Trophoblast cell (in vitro differentiated cells and primary cell): ENCODE results near the gene OBSCN.
"Not testable (repeated sequence)": the region's sequence is repeated elsewhere in the genome, so short reads cannot be mapped to it uniquely, and the experiment has no call there.

Source experiments
- DNase-seq, 2 donors: peaks; one replicate each; pipeline ENCODE4 v3.0.0-alpha.2; 2016
- H2AFZ ChIP-seq: 2 replicates; pipeline ENCODE4 v1.6.1; 2013; ENCODE audit warnings: low read length, moderate library complexity, mild to moderate bottlenecking; ENCODE audit not compliant: insufficient read depth, poor library complexity
- H2AK5ac ChIP-seq: 2 replicates; pipeline ENCODE4 v1.6.1; 2013; ENCODE audit warnings: mild to moderate bottlenecking, low read length
- H2BK120ac ChIP-seq: 2 replicates; pipeline ENCODE4 v1.6.1; 2013; ENCODE audit warnings: low read length, mild to moderate bottlenecking, moderate library complexity; ENCODE audit not compliant: insufficient read depth, poor library complexity
- H2BK12ac ChIP-seq: 2 replicates; pipeline ENCODE4 v1.6.1; 2013; ENCODE audit warnings: mild to moderate bottlenecking, low read length, moderate library complexity
- H2BK5ac ChIP-seq: 2 replicates; pipeline ENCODE4 v1.6.1; 2013; ENCODE audit warnings: low read length, low read depth, moderate library complexity, mild to moderate bottlenecking; ENCODE audit not compliant: poor library complexity
- H3K14ac ChIP-seq: 2 replicates; pipeline ENCODE4 v1.6.1; 2013; ENCODE audit warnings: mild to moderate bottlenecking, low read length
- H3K18ac ChIP-seq: 2 replicates; pipeline ENCODE4 v1.6.1; 2013; ENCODE audit warnings: mild to moderate bottlenecking, low read length
- H3K23ac ChIP-seq: 2 replicates; pipeline ENCODE4 v1.6.1; 2013; ENCODE audit warnings: low read length
- H3K27ac ChIP-seq: 2 replicates; pipeline ENCODE4 v1.5.1; 2013; ENCODE audit warnings: low read depth, mild to moderate bottlenecking, inconsistent platforms, low read length, moderate library complexity
- H3K27me3 ChIP-seq: 2 replicates; pipeline ENCODE4 v1.6.1; 2013; ENCODE audit warnings: inconsistent platforms, mild to moderate bottlenecking, low read length, moderate library complexity; ENCODE audit not compliant: insufficient read depth
- H3K36me3 ChIP-seq, 2 experiments: 1 replicate in 1 of 2; 2 replicates in 1 of 2; pipeline ENCODE4 v1.6.1; 2013; ENCODE audit warnings: low read length in 2 of 2, mild to moderate bottlenecking in 2 of 2, moderate library complexity in 1 of 2; ENCODE audit not compliant: insufficient read depth in 2 of 2, control insufficient read depth in 1 of 2
- H3K4ac ChIP-seq: 2 replicates; pipeline ENCODE4 v1.6.1; 2013; ENCODE audit warnings: low read depth, mild to moderate bottlenecking, low read length, moderate library complexity
- H3K4me1 ChIP-seq, 2 experiments: 1 replicate in 1 of 2; 2 replicates in 1 of 2; pipeline ENCODE4 v1.6.1; 2013; ENCODE audit warnings: low read length in 2 of 2, mild to moderate bottlenecking in 2 of 2, moderate library complexity in 1 of 2; ENCODE audit not compliant: insufficient read depth in 2 of 2, control insufficient read depth in 1 of 2
- H3K4me2 ChIP-seq: 2 replicates; pipeline ENCODE4 v1.6.1; 2013; ENCODE audit warnings: inconsistent platforms, mild to moderate bottlenecking, low read length, moderate library complexity
- H3K4me3 ChIP-seq: 2 replicates; pipeline ENCODE4 v1.5.1; 2013; ENCODE audit warnings: mild to moderate bottlenecking, low read depth, low read length, inconsistent platforms
- H3K79me1 ChIP-seq: one replicate; pipeline ENCODE4 v1.6.1; 2013; ENCODE audit warnings: low read length
- H3K79me2 ChIP-seq: 2 replicates; pipeline ENCODE4 v1.6.1; 2013; ENCODE audit warnings: low read length, mild to moderate bottlenecking; ENCODE audit not compliant: control insufficient read depth, insufficient read depth, poor library complexity
- H3K9ac ChIP-seq: 2 replicates; pipeline ENCODE4 v1.6.1; 2013; ENCODE audit warnings: mild to moderate bottlenecking, low read length
- H3K9me3 ChIP-seq: 2 replicates; pipeline ENCODE4 v1.6.1; 2013; ENCODE audit warnings: low read depth, mild to moderate bottlenecking, control low read depth, inconsistent platforms, low read length; ENCODE audit not compliant: insufficient read depth
- H4K12ac ChIP-seq: 2 replicates; pipeline ENCODE4 v1.6.1; 2013; ENCODE audit warnings: low read depth, mild to moderate bottlenecking, low read length, moderate library complexity
- H4K8ac ChIP-seq: 2 replicates; pipeline ENCODE4 v1.6.1; 2013; ENCODE audit warnings: low read depth, mild to moderate bottlenecking, low read length, moderate library complexity
- H4K91ac ChIP-seq: one replicate; pipeline ENCODE4 v1.6.1; 2013; ENCODE audit warnings: low read depth, mild to moderate bottlenecking, low read length, moderate library complexity
- WGBS: extraction: QIAGEN DNeasy Blood & Tissue Kit; methylation state at CpG from one replicate; pipeline ENCODE4 v1.1.7; 2013; ENCODE audit warnings: missing lambda C conversion rate; ENCODE audit not compliant: insufficient read length, insufficient coverage; ENCODE audit errors: extremely low coverage; 5-methylcytosine and 5-hydroxymethylcytosine counted together

The OBSCN gene

GRCh38 chr1:228265167-228265566, 57.3 kb downstream of the OBSCN start:
- no peaks in the 10 kb centered on the region for H3K9me3 ChIP-seq
- no peak overlapping the region for H3K9ac ChIP-seq
- no peak overlapping the region for H2BK12ac ChIP-seq
- no peak overlapping the region for H3K18ac ChIP-seq
- H2BK5ac ChIP-seq = no peak overlapping the region
- no peak overlapping the region for H2BK120ac ChIP-seq
- H3K27ac ChIP-seq = no peak overlapping the region
- H2AK5ac ChIP-seq = no peak overlapping the region
- peaks cover 7 to 9% of the 10 kb centered on the region in 2 experiments for H3K4me1 ChIP-seq
- H3K27me3 ChIP-seq = no peaks in the 10 kb centered on the region
- no peak overlapping the region for H3K4me3 ChIP-seq
- no peak overlapping the region for H4K8ac ChIP-seq
- H3K4ac ChIP-seq = no peak overlapping the region
- no peaks in the 10 kb centered on the region for H3K79me1 ChIP-seq
- H2AFZ ChIP-seq = no peak overlapping the region
- no peak overlapping the region for H3K14ac ChIP-seq
- no peak overlapping the region for H3K23ac ChIP-seq
- no peaks in the 10 kb centered on the region for H3K79me2 ChIP-seq
- H3K36me3 ChIP-seq = no peaks in the 10 kb centered on the region
- H4K91ac ChIP-seq = no peak overlapping the region
- H3K4me2 ChIP-seq = no peak overlapping the region
- no peak for DNase-seq
- H4K12ac ChIP-seq = no peak overlapping the region

- no CpG with 5 or more reads among the region's 22 CpGs for WGBS
- H3K9me3 ChIP-seq = no peaks in the 10 kb centered on the region
- no peaks in the 10 kb centered on the region for H3K36me3 ChIP-seq
- H3K27me3 ChIP-seq = no peaks in the 10 kb centered on the region
- no peak for DNase-seq
- no peaks in the 10 kb centered on the region for H3K79me1 ChIP-seq
- no peak overlapping the region for H2BK120ac ChIP-seq
- no peak overlapping the region for H3K4me2 ChIP-seq
- H3K9ac ChIP-seq = no peak overlapping the region
- no peak overlapping the region for H3K4me3 ChIP-seq
- no peak overlapping the region for H3K18ac ChIP-seq
- H2AFZ ChIP-seq = no peak overlapping the region
- no peak overlapping the region for H3K23ac ChIP-seq
- no peak overlapping the region for H3K4ac ChIP-seq
- H4K12ac ChIP-seq = no peak overlapping the region
- H4K8ac ChIP-seq = no peak overlapping the region
- no peak overlapping the region for H4K91ac ChIP-seq
- H3K79me2 ChIP-seq = no peaks in the 10 kb centered on the region
- no peak overlapping the region for H3K14ac ChIP-seq
- peaks cover 7 to 9% of the 10 kb centered on the region in 2 experiments for H3K4me1 ChIP-seq
- no peak overlapping the region for H2AK5ac ChIP-seq
- no peak overlapping the region for H2BK5ac ChIP-seq
- no peak overlapping the region for H3K27ac ChIP-seq
- H2BK12ac ChIP-seq = no peak overlapping the region
These were observed 60.4 kb downstream of the OBSCN start for GRCh38 chr1:228267962-228268880.

- Histone ChIP-seq H3K4me2 (no peak overlapping the region), H3K9me3 (no peaks in the 10 kb centered on the region), H3K79me2 (no peaks in the 10 kb centered on the region), H2AFZ (no peak overlapping the region), H4K91ac (no peak overlapping the region), H4K12ac (no peak overlapping the region), H2BK12ac (no peak overlapping the region), H3K27ac (no peak overlapping the region), H2BK5ac (no peak overlapping the region), H3K23ac (no peak overlapping the region), H3K4ac (no peak overlapping the region), H3K9ac (no peak overlapping the region), H2BK120ac (no peak overlapping the region), H4K8ac (no peak overlapping the region), H3K4me3 (no peak overlapping the region), H2AK5ac (no peak overlapping the region), H3K4me1 (peaks cover 7 to 9% of the 10 kb centered on the region in 2 experiments), H3K14ac (no peak overlapping the region), H3K18ac (no peak overlapping the region), H3K27me3 (no peaks in the 10 kb centered on the region), H3K79me1 (no peaks in the 10 kb centered on the region), H3K36me3 (no peaks in the 10 kb centered on the region)
- DNase-seq = no peak
- no CpG with 5 or more reads among the region's 8 CpGs for WGBS
These were observed 61.0 kb downstream of the OBSCN start for GRCh38 chr1:228268881-228269265.

GRCh38 chr1:228269431-228269830, 61.6 kb downstream of the OBSCN start:
- not testable (repeated sequence) for H4K91ac ChIP-seq, H2BK120ac ChIP-seq, H2AFZ ChIP-seq, H3K18ac ChIP-seq, H3K9me3 ChIP-seq, H3K27ac ChIP-seq, H3K27me3 ChIP-seq, H4K12ac ChIP-seq, H3K14ac ChIP-seq, H3K4me3 ChIP-seq, H3K4me2 ChIP-seq, H3K9ac ChIP-seq, H3K4ac ChIP-seq, H3K79me1 ChIP-seq, H3K23ac ChIP-seq, H2BK5ac ChIP-seq, H2BK12ac ChIP-seq, H3K79me2 ChIP-seq, H3K4me1 ChIP-seq, H2AK5ac ChIP-seq, H3K36me3 ChIP-seq, H4K8ac ChIP-seq
- WGBS = no CpG with 5 or more reads among the region's 17 CpGs
- DNase-seq = peak in 1 of 2 donors; percentile 48
